GM06990 (cell line): ENCODE data around the gene EIF4G1.

ENCODE experiments used
- DNase-seq: peaks from one replicate; pipeline ENCODE4 v3.0.0-alpha.2; 2011; ENCODE audit not compliant: insufficient read length; ENCODE audit errors: extremely low read depth
- H3K27me3 ChIP-seq: replicated peaks from 2 replicates; pipeline ENCODE4 v1.6.0; 2011; ENCODE audit warnings: low read length; ENCODE audit not compliant: control insufficient read depth, insufficient read depth
- H3K36me3 ChIP-seq: 2 replicates; pipeline ENCODE4 v1.5.1; 2011; ENCODE audit warnings: low read length; ENCODE audit not compliant: control insufficient read depth, insufficient read depth
- H3K4me3 ChIP-seq: replicated peaks from 2 replicates; pipeline ENCODE4 v1.5.1; 2011; ENCODE audit warnings: low read depth, mild to moderate bottlenecking, control low read depth, low read length
- TF ChIP-seq, protein P1 (sequence below): IDR thresholded peaks from 2 replicates; pipeline ENCODE4 v1.5.1; 2011; ENCODE audit warnings: low read length, control low read depth, mild to moderate bottlenecking, inconsistent platforms; ENCODE audit not compliant: insufficient read depth, poor library complexity, severe bottlenecking

Gene EIF4G1

DNA sequence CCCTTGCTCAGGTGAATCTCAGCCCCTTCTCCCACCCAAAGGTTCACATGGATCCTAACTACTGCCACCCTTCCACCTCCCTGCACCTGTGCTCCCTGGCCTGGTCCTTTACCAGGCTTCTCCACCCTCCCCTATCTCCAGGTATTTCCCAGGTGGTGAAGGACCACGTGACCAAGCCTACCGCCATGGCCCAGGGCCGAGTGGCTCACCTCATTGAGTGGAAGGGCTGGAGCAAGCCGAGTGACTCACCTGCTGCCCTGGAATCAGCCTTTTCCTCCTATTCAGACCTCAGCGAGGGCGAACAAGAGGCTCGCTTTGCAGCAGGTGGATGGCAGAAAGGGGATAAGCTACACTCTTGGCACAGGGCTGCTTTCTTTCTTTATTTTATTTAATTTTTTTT is 27.5 kb downstream of the EIF4G1 start:
- DNase-seq: no peak
- no peak overlapping the region for H3K4me3 ChIP-seq
- TF ChIP-seq, protein P1, sequence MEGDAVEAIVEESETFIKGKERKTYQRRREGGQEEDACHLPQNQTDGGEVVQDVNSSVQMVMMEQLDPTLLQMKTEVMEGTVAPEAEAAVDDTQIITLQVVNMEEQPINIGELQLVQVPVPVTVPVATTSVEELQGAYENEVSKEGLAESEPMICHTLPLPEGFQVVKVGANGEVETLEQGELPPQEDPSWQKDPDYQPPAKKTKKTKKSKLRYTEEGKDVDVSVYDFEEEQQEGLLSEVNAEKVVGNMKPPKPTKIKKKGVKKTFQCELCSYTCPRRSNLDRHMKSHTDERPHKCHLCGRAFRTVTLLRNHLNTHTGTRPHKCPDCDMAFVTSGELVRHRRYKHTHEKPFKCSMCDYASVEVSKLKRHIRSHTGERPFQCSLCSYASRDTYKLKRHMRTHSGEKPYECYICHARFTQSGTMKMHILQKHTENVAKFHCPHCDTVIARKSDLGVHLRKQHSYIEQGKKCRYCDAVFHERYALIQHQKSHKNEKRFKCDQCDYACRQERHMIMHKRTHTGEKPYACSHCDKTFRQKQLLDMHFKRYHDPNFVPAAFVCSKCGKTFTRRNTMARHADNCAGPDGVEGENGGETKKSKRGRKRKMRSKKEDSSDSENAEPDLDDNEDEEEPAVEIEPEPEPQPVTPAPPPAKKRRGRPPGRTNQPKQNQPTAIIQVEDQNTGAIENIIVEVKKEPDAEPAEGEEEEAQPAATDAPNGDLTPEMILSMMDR: no peak
- H3K36me3 ChIP-seq: no peaks in the 10 kb centered on the region; the same call in 1 of the 2 replicates
- H3K27me3 ChIP-seq: no peaks in the 10 kb centered on the region

DNA sequence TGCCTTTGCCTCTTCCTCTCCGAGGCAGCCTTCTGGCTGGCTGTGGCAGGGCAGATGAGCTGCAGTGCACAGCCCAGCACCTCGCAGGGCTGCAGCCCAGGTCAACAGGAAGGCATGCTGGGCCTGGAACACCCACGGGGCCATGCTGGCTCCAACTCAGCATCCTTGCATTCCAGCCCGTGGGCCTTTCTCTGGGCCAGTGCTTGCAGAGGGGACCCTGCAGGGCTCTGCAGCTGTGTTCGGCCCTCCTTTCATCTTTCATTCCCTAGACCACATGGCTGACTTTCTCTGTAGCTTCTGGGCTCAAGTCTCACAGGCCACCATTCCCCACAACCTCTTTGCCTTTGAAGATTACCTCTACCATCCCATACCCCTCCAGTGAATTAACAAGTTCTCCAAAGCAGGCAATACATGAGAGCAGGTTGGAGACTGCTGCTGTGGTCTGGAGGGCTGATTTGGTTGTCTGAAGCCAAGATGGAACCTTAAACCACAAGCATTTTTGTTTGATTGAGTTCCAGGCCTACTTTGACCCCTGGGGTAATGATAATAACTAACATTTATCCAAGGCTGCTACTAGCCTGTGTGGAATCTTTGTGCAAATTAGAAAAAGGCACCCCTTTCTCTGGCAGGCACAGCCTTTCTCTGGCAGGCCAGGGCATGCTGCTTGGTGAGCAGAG is 28.9 kb downstream of the EIF4G1 start:
- TF ChIP-seq, protein P1: no peak
- DNase-seq: no peak
- Histone ChIP-seq H3K4me3 (no peak overlapping the region), H3K36me3 (no peaks in the 10 kb centered on the region; the same call in 1 of the 2 replicates), H3K27me3 (no peaks in the 10 kb centered on the region)

DNA sequence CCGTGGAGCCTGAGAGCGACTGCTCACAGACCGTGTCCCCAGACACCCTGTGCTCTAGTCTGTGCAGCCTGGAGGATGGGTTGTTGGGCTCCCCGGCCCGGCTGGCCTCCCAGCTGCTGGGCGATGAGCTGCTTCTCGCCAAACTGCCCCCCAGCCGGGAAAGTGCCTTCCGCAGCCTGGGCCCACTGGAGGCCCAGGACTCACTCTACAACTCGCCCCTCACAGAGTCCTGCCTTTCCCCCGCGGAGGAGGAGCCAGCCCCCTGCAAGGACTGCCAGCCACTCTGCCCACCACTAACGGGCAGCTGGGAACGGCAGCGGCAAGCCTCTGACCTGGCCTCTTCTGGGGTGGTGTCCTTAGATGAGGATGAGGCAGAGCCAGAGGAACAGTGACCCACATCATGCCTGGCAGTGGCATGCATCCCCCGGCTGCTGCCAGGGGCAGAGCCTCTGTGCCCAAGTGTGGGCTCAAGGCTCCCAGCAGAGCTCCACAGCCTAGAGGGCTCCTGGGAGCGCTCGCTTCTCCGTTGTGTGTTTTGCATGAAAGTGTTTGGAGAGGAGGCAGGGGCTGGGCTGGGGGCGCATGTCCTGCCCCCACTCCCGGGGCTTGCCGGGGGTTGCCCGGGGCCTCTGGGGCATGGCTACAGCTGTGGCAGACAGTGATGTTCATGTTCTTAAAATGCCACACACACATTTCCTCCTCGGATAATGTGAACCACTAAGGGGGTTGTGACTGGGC is 30.3 kb downstream of the EIF4G1 start:
- Histone ChIP-seq H3K4me3 (no peak overlapping the region), H3K36me3 (no peaks in the 10 kb centered on the region; the same call in 1 of the 2 replicates), H3K27me3 (no peaks in the 10 kb centered on the region)
- DNase-seq: no peak
- TF ChIP-seq, protein P1: no peak

DNA sequence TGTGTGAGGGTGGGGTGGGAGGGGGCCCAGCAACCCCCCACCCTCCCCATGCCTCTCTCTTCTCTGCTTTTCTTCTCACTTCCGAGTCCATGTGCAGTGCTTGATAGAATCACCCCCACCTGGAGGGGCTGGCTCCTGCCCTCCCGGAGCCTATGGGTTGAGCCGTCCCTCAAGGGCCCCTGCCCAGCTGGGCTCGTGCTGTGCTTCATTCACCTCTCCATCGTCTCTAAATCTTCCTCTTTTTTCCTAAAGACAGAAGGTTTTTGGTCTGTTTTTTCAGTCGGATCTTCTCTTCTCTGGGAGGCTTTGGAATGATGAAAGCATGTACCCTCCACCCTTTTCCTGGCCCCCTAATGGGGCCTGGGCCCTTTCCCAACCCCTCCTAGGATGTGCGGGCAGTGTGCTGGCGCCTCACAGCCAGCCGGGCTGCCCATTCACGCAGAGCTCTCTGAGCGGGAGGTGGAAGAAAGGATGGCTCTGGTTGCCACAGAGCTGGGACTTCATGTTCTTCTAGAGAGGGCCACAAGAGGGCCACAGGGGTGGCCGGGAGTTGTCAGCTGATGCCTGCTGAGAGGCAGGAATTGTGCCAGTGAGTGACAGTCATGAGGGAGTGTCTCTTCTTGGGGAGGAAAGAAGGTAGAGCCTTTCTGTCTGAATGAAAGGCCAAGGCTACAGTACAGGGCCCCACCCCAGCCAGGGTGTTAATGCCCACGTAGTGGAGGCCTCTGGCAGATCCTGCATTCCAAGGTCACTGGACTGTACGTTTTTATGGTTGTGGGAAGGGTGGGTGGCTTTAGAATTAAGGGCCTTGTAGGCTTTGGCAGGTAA is 31.1 kb downstream of the EIF4G1 start:
- Histone ChIP-seq H3K27me3 (no peaks in the 10 kb centered on the region), H3K36me3 (no peaks in the 10 kb centered on the region; the same call in 1 of the 2 replicates), H3K4me3 (no peak overlapping the region)
- TF ChIP-seq, protein P1: peak; percentile 54
- no peak for DNase-seq

DNA sequence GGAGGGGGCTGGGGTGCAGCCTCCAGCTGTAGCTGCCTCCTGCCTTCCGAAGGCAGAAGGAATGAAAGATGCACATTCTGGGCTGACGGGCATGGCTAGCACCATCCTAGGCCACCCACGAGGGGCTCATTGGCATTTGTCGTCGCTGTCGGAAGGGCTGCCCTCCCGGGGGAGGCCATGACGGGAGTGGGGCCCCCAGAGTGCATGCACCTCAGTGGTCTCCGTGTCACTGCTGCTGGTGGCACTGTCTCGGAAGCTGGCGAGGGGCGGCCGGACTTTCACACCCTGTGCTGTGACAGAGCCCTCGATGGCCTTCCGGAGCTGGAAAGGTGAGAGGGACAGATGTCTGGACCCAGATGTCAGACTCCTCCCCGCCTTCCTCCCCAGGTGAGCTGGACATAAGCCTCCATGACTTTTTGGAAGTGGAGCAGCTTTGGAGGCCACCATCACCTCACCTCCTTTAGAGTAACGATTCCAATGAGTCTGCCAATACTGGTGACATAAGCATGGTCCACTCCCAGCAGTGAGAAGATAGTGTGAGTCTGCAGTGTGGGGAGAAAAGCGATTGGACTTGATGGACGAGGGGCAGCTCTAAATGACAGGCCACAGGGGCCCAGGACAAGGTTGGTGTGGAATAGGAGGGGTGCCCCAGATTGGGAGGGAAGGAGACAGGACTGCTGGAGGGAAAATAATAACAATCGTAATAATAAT is 32.2 kb downstream of the EIF4G1 start:
- H3K36me3 ChIP-seq: no peaks in the 10 kb centered on the region; the same call in 1 of the 2 replicates

More for the DNA sequence above, 32.2 kb downstream of the EIF4G1 start:
- Histone ChIP-seq H3K27me3 (no peaks in the 10 kb centered on the region), H3K4me3 (no peak overlapping the region)
- DNase-seq: no peak
- TF ChIP-seq, protein P1: no peak
